AG10803 (cell line): ENCODE results near the gene GPR33.
"Not testable (repeated sequence)": the region's sequence is repeated elsewhere in the genome, so short reads cannot be mapped to it uniquely, and the experiment has no call there.

ENCODE experiments used
- DNase-seq: peaks from one replicate; pipeline ENCODE4 v3.0.0; 2010; ENCODE audit warnings: low read depth
- H3K4me3 ChIP-seq: 2 replicates; pipeline ENCODE4 v1.5.1; 2011; ENCODE audit warnings: mild to moderate bottlenecking, low read length, control low read depth
- CTCF ChIP-seq: conservative IDR thresholded peaks from 2 replicates; pipeline ENCODE4 v1.5.1; 2011; ENCODE audit warnings: mild to moderate bottlenecking, low read length, control low read depth, inconsistent platforms

Gene GPR33

GRCh38 chr14:31484754-31485153 is 3.1 kb downstream of the GPR33 start:
- H3K4me3 ChIP-seq: no peak overlapping the region
- no peak for TF ChIP-seq CTCF
- DNase-seq: no peak

- no peak for TF ChIP-seq CTCF
- no peak for DNase-seq
- no peak overlapping the region for H3K4me3 ChIP-seq
Measured at GRCh38 chr14:31480156-31480555, 7.7 kb downstream of the GPR33 start.

- no peak for DNase-seq
- TF ChIP-seq CTCF: no peak
- no peak overlapping the region for H3K4me3 ChIP-seq
Measured at GRCh38 chr14:31479027-31479426, 8.8 kb downstream of the GPR33 start.

GRCh38 chr14:31477248-31477647 is 10.6 kb downstream of the GPR33 start:
- no peak for DNase-seq
- H3K4me3 ChIP-seq: no peak overlapping the region
- TF ChIP-seq CTCF: no peak

GRCh38 chr14:31476131-31476866 is 11.5 kb downstream of the GPR33 start:
- TF ChIP-seq CTCF: no peak
- H3K4me3 ChIP-seq: no peak overlapping the region
- DNase-seq: peak; percentile 18

- TF ChIP-seq CTCF: no peak
- no peak overlapping the region for H3K4me3 ChIP-seq
- no peak for DNase-seq
Measured at GRCh38 chr14:31466554-31466953, 21.3 kb downstream of the GPR33 start.

GRCh38 chr14:31465111-31465510 is 22.7 kb downstream of the GPR33 start:
- peak; percentile 72 for DNase-seq
- H3K4me3 ChIP-seq: no peak overlapping the region
- TF ChIP-seq CTCF: no peak

GRCh38 chr14:31462450-31462849 is 25.4 kb downstream of the GPR33 start:
- DNase-seq, H3K4me3 ChIP-seq: not testable (repeated sequence)
